Type B pancreatic cell (in vitro differentiated cells): ENCODE measurements around the gene LGI4. TPM values are rescaled to one million over a fixed set of nuclear protein-coding genes. Genes with fewer than 3 reads are reported as not detected.

ENCODE experiments used
- DNase-seq: peaks from one replicate; pipeline ENCODE4 v3.0.0; 2021; ENCODE audit warnings: mixed read lengths; ENCODE audit not compliant: unreplicated experiment; ENCODE audit errors: extremely low spot score
- H3K27ac Mint-ChIP-seq: 2 replicates; pipeline ENCODE4 v1.8.0; 2021; ENCODE audit warnings: mild to moderate bottlenecking, mixed read lengths
- H3K27me3 Mint-ChIP-seq: 2 replicates; pipeline ENCODE4 v1.8.0; 2021; ENCODE audit warnings: mixed read lengths
- H3K36me3 Mint-ChIP-seq: 2 replicates; pipeline ENCODE4 v1.8.0; 2021; ENCODE audit warnings: mixed read lengths
- H3K4me1 Mint-ChIP-seq: one replicate; pipeline ENCODE4 v1.8.0; 2021; ENCODE audit warnings: mixed read lengths; ENCODE audit not compliant: unreplicated experiment
- H3K4me3 Mint-ChIP-seq: 2 replicates; pipeline ENCODE4 v1.8.0; 2021; ENCODE audit warnings: mild to moderate bottlenecking, mixed read lengths
- H3K9me3 Mint-ChIP-seq: 2 replicates; pipeline ENCODE4 v1.8.0; 2021; ENCODE audit warnings: mixed read lengths
- CTCF ChIP-seq: fragments of 200-600 bp; sonication (generic); conservative IDR thresholded peaks from 2 replicates; pipeline ENCODE4 v1.5.0; 2021; ENCODE audit warnings: antibody characterized with exemption, mild to moderate bottlenecking
- total RNA-seq: library from RNA; stranded (reverse); gene quantifications from 2 replicates; pipeline ENCODE4 v1.2.1, GENCODE V29; 2021; ENCODE audit warnings: low replicate concordance

Gene LGI4
- total RNA-seq, 1 donor from 2014 or later: 2.2 TPM

- TF ChIP-seq CTCF: no peak
- H3K4me3 Mint-ChIP-seq: no peak overlapping the region
- peak overlapping the region; percentile 44 for H3K27ac Mint-ChIP-seq
- no peaks in the 10 kb centered on the region for H3K36me3 Mint-ChIP-seq
- DNase-seq: no peak
- H3K9me3 Mint-ChIP-seq: no peaks in the 10 kb centered on the region
- peaks cover 6% of the 10 kb centered on the region for H3K4me1 Mint-ChIP-seq
- no peaks in the 10 kb centered on the region for H3K27me3 Mint-ChIP-seq
Observed at GRCh38 chr19:35095667-35096368, 39.0 kb downstream of the LGI4 start.

- no peak for DNase-seq
- H3K4me3 Mint-ChIP-seq: no peak overlapping the region
- peaks cover 13% of the 10 kb centered on the region for H3K4me1 Mint-ChIP-seq
- no peaks in the 10 kb centered on the region for H3K27me3 Mint-ChIP-seq
- H3K9me3 Mint-ChIP-seq: no peaks in the 10 kb centered on the region
- no peak for TF ChIP-seq CTCF
- H3K27ac Mint-ChIP-seq: no peak overlapping the region
- H3K36me3 Mint-ChIP-seq: no peaks in the 10 kb centered on the region
Observed at GRCh38 chr19:35094656-35095055, 40.2 kb downstream of the LGI4 start.

GRCh38 chr19:35093941-35094647 lies 40.8 kb downstream of the LGI4 start:
- no peak for DNase-seq
- H3K36me3 Mint-ChIP-seq: no peaks in the 10 kb centered on the region
- H3K27me3 Mint-ChIP-seq: no peaks in the 10 kb centered on the region
- no peaks in the 10 kb centered on the region for H3K9me3 Mint-ChIP-seq
- no peak for TF ChIP-seq CTCF
- no peak overlapping the region for H3K4me3 Mint-ChIP-seq
- H3K4me1 Mint-ChIP-seq: peaks cover 13% of the 10 kb centered on the region
- H3K27ac Mint-ChIP-seq: no peak overlapping the region

- Mint-ChIP-seq H3K27ac (no peak overlapping the region), H3K36me3 (no peaks in the 10 kb centered on the region), H3K9me3 (no peaks in the 10 kb centered on the region), H3K27me3 (no peaks in the 10 kb centered on the region), H3K4me3 (no peak overlapping the region), H3K4me1 (peaks cover 13% of the 10 kb centered on the region)
- no peak for DNase-seq
- no peak for TF ChIP-seq CTCF
Observed at GRCh38 chr19:35093430-35093829, 41.4 kb downstream of the LGI4 start.

GRCh38 chr19:35090506-35091214 lies 44.2 kb downstream of the LGI4 start:
- Mint-ChIP-seq H3K4me3 (peak overlapping the region; percentile 55), H3K36me3 (no peaks in the 10 kb centered on the region), H3K27me3 (no peaks in the 10 kb centered on the region), H3K9me3 (no peaks in the 10 kb centered on the region), H3K4me1 (peaks cover 13% of the 10 kb centered on the region), H3K27ac (no peak overlapping the region)
- TF ChIP-seq CTCF: peak; percentile 79
- DNase-seq: no peak
